Gastrocnemius medialis (tissue), 4 donors: ENCODE results near the gene PNPLA6.

Experiments
- CTCF ChIP-seq, 5 experiments: fragments of 450-650 bp in 3 of 5; fragments of 200-600 bp in 2 of 5; sonication (generic) in 2 of 5; IDR thresholded peaks in 4 of 5; conservative IDR thresholded peaks in 1 of 5; 1 replicate in 4 of 5; 2 replicates in 1 of 5; pipeline ENCODE4 v1.5.1; 2016 to 2019; ENCODE audit warnings: antibody characterized with exemption in 5 of 5, mild to moderate bottlenecking in 3 of 5, moderate library complexity in 3 of 5
- POLR2A ChIP-seq, 2 donors: fragments of 450-650 bp; IDR thresholded peaks; one replicate each; pipeline ENCODE4 v1.6.1; 2017; ENCODE audit warnings: antibody characterized with exemption in 2 of 2, mild to moderate bottlenecking in 2 of 2, moderate library complexity in 2 of 2

- TF ChIP-seq POLR2A (IDR thresholded peaks at IDR 0.05) (no peak), CTCF (IDR thresholded peaks at IDR 0.05 in 4 of 5, conservative IDR thresholded peaks at IDR 0.05 in 1 of 5) (no peak)
Measured at GRCh38 chr19:7509625-7510024, 25.9 kb upstream of the PNPLA6 start.
